Measurements from ENCODE around the gene HSPB9.

HSPB9 gene

GRCh38 chr17:42111265-42111636 is 11.4 kb upstream of the HSPB9 start:
- Histone ChIP-seq H3K27me3 (ENCODE audit: insufficient read depth, poor library complexity, severe bottlenecking) (no peaks in the 10 kb centered on the region), H3K27ac (replicated peaks) (no peak overlapping the region), H3K4me3 (replicated peaks; ENCODE audit: insufficient read depth, low read length) (no peak overlapping the region)
- TF ChIP-seq GABPA (IDR thresholded peaks at IDR 0.05; ENCODE audit: low read depth) (no peak), POLR2AphosphoS5 (IDR thresholded peaks at IDR 0.05; ENCODE audit: low read depth) (no peak), SPI1 (IDR thresholded peaks at IDR 0.05; ENCODE audit: borderline replicate concordance, low read depth) (no peak), REST (IDR thresholded peaks at IDR 0.05; ENCODE audit: insufficient replicate concordance, low read depth) (no peak)
- TF ChIP-seq, protein P1, sequence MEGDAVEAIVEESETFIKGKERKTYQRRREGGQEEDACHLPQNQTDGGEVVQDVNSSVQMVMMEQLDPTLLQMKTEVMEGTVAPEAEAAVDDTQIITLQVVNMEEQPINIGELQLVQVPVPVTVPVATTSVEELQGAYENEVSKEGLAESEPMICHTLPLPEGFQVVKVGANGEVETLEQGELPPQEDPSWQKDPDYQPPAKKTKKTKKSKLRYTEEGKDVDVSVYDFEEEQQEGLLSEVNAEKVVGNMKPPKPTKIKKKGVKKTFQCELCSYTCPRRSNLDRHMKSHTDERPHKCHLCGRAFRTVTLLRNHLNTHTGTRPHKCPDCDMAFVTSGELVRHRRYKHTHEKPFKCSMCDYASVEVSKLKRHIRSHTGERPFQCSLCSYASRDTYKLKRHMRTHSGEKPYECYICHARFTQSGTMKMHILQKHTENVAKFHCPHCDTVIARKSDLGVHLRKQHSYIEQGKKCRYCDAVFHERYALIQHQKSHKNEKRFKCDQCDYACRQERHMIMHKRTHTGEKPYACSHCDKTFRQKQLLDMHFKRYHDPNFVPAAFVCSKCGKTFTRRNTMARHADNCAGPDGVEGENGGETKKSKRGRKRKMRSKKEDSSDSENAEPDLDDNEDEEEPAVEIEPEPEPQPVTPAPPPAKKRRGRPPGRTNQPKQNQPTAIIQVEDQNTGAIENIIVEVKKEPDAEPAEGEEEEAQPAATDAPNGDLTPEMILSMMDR (IDR thresholded peaks at IDR 0.05; ENCODE audit: insufficient read depth, low read length) = no peak
- no peak for DNase-seq (ENCODE audit: low read depth in 1 of 2, low spot score in 1 of 2)

- Histone ChIP-seq H3K4me3 (replicated peaks; ENCODE audit: insufficient read depth, low read length) (peak overlapping the region; percentile 28), H3K27me3 (ENCODE audit: insufficient read depth, poor library complexity, severe bottlenecking) (no peaks in the 10 kb centered on the region), H3K27ac (replicated peaks) (peak overlapping the region; percentile 55)
- TF ChIP-seq GABPA (IDR thresholded peaks at IDR 0.05; ENCODE audit: low read depth) (no peak), SPI1 (IDR thresholded peaks at IDR 0.05; ENCODE audit: borderline replicate concordance, low read depth) (no peak), POLR2AphosphoS5 (IDR thresholded peaks at IDR 0.05; ENCODE audit: low read depth) (no peak), REST (IDR thresholded peaks at IDR 0.05; ENCODE audit: insufficient replicate concordance, low read depth) (no peak)
- TF ChIP-seq, protein P1 (IDR thresholded peaks at IDR 0.05; ENCODE audit: insufficient read depth, low read length) = no peak
- no peak for DNase-seq (ENCODE audit: low read depth in 1 of 2, low spot score in 1 of 2)
Measured at GRCh38 chr17:42111871-42112551, 10.6 kb upstream of the HSPB9 start.

- H3K4me3 ChIP-seq (replicated peaks; ENCODE audit: insufficient read depth, low read length) = peak within 1 kb of the TSS; percentile 28
- peak; percentile 30 for TF ChIP-seq REST (IDR thresholded peaks at IDR 0.05; ENCODE audit: insufficient replicate concordance, low read depth)
- TF ChIP-seq, protein P1 (IDR thresholded peaks at IDR 0.05; ENCODE audit: insufficient read depth, low read length) = no peak
- TF ChIP-seq POLR2AphosphoS5 (IDR thresholded peaks at IDR 0.05; ENCODE audit: low read depth) = peak; percentile 86
- peak within 1 kb of the TSS; percentile 55 for H3K27ac ChIP-seq (replicated peaks)
- H3K27me3 ChIP-seq (ENCODE audit: insufficient read depth, poor library complexity, severe bottlenecking) = no peaks in the 10 kb centered on the region
- DNase-seq (ENCODE audit: low read depth in 1 of 2, low spot score in 1 of 2) = peak; percentile 77 to 87
Measured at GRCh38 chr17:42112552-42113176, 9.9 kb upstream of the HSPB9 start, which contains the start of gene DHX58. TSS of gene DHX58 (minus strand) at chr17:42112714. CDS start at chr17:42111892, 822 bp downstream.
